Fibroblast of lung (primary cell): ENCODE measurements around the gene EXOC2. TPM values are rescaled to one million over a fixed set of nuclear protein-coding genes. Genes with fewer than 3 reads are reported as not detected.

Experiments used
- DNase-seq, 2 donors: peaks; one replicate each; pipeline versions ENCODE4 v3.0.0 to v3.0.0-alpha.2; 2010; ENCODE audit warnings: low read depth in 2 of 2
- H2AFZ ChIP-seq: 2 replicates; pipeline ENCODE4 v1.5.1; 2012; ENCODE audit warnings: low read length, control low read depth, inconsistent platforms
- H3K27ac ChIP-seq: 2 replicates; pipeline ENCODE4 v1.5.1; 2011; ENCODE audit warnings: low read length, control low read depth; ENCODE audit not compliant: insufficient read depth
- H3K27me3 ChIP-seq: 2 replicates; pipeline ENCODE4 v1.5.1; 2011; ENCODE audit warnings: mild to moderate bottlenecking, low read length; ENCODE audit not compliant: control insufficient read depth, insufficient read depth
- H3K36me3 ChIP-seq: 2 replicates; pipeline ENCODE4 v1.5.1; 2011; ENCODE audit warnings: low read length; ENCODE audit not compliant: control insufficient read depth, insufficient read depth
- H3K4me1 ChIP-seq: 2 replicates; pipeline ENCODE4 v1.5.1; 2011; ENCODE audit warnings: low read length; ENCODE audit not compliant: control insufficient read depth, insufficient read depth; ENCODE audit errors: extremely low read depth
- H3K4me2 ChIP-seq: 2 replicates; pipeline ENCODE4 v1.5.1; 2011; ENCODE audit warnings: low read length, control low read depth; ENCODE audit not compliant: insufficient read depth; ENCODE audit errors: extremely low read depth
- H3K4me3 ChIP-seq, 4 experiments: fragments of 200-600 bp in 1 of 4; sonication (generic) in 1 of 4; replicated peaks in 1 of 4; 2 replicates each; pipeline ENCODE4 v1.5.1; 2011 to 2016; ENCODE audit warnings: low read length in 4 of 4, low read depth in 3 of 4, mild to moderate bottlenecking in 3 of 4, control low read depth in 2 of 4, inconsistent platforms in 1 of 4, mixed read lengths in 1 of 4; ENCODE audit not compliant: insufficient read depth in 1 of 4; ENCODE audit errors: control extremely low read depth in 1 of 4
- H3K79me2 ChIP-seq: 2 replicates; pipeline ENCODE4 v1.5.1; 2012; ENCODE audit warnings: mild to moderate bottlenecking, low read length, inconsistent platforms; ENCODE audit not compliant: control insufficient read depth, insufficient read depth
- H3K9ac ChIP-seq: 2 replicates; pipeline ENCODE4 v1.5.1; 2011; ENCODE audit warnings: mild to moderate bottlenecking, low read length, control low read depth; ENCODE audit not compliant: insufficient read depth
- H3K9me3 ChIP-seq: 2 replicates; pipeline ENCODE4 v1.5.1; 2012; ENCODE audit warnings: low read depth, low read length; ENCODE audit not compliant: control insufficient read depth, insufficient read depth
- H4K20me1 ChIP-seq: 2 replicates; pipeline ENCODE4 v1.5.1; 2011; ENCODE audit warnings: low read length; ENCODE audit not compliant: control insufficient read depth, insufficient read depth; ENCODE audit errors: extremely low read depth
- EZH2 ChIP-seq: IDR thresholded peaks from 2 replicates; pipeline ENCODE4 v1.5.1; 2012; ENCODE audit warnings: low read length, control low read depth, mild to moderate bottlenecking; ENCODE audit errors: missing control alignments
- polyA plus RNA-seq, 2 donors: library from polyadenylated mRNA; depleted of rRNA in 1 of 2; stranded (reverse) in 1 of 2; unstranded in 1 of 2; fragments of >200 nt; gene quantifications; 2 replicates each; pipeline ENCODE4 v1.2.1, GENCODE V29; 2011 to 2012; ENCODE audit warnings: missing spikeins in 1 of 2
- total RNA-seq: library from RNA; depleted of rRNA; stranded (reverse); fragments of >200 nt; gene quantifications from 2 replicates; pipeline ENCODE4 v1.2.1, GENCODE V29; 2014
- TF ChIP-seq, protein P1 (sequence below), 2 donors: IDR thresholded peaks in 1 of 2; conservative IDR thresholded peaks in 1 of 2; 1 replicate in 1 of 2; 2 replicates in 1 of 2; pipeline ENCODE4 v1.5.1; 2011 to 2012; ENCODE audit warnings: low read length in 2 of 2, control low read depth in 1 of 2, inconsistent platforms in 1 of 2, low read depth in 1 of 2, mild to moderate bottlenecking in 1 of 2

Gene EXOC2
- total and polyA plus RNA-seq, 2 donors (not counting 1 experiment from before 2014, with no cell fraction given): 19.7 to 42.3 TPM

DNA sequence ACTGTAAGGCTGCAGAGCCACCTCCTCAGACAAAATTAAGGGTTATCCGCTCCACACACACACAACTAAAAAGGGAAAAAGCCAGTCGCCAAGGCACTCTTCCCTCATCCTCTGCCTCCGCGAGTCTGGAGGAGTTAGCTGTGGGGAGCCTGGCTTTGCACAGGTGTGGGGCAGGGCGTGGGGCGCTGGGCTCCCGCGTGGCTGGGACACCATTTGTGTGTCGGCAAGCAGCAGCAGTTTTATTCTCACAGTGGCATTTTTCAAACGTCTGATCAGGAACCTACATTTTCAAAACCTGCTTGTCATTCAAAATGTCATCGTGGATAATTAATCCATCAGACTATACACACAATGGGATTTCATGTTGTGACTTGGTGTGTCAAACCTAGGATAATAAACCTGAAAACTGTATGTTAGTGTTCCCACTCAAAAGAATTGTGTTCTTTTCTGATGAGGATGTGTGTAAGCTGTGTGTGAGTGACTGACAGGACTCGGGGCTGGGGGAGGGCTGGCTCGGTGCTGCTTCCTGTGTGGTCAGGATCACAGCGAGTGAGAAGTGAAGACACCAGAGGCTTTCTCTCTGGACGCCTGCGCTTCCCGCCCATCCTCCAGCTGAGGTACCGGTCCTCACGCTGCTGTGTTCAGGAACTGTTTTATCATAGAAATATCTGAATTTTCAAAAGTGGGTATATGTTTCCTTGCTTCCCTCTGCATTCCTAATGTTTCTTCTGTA is 218.3 kb downstream of the EXOC2 start:
- H3K27ac ChIP-seq: no peak overlapping the region
- H3K9ac ChIP-seq: no peak overlapping the region
- H4K20me1 ChIP-seq: no peaks in the 10 kb centered on the region
- no peak overlapping the region for H2AFZ ChIP-seq
- no peaks in the 10 kb centered on the region for H3K36me3 ChIP-seq
- H3K27me3 ChIP-seq: no peaks in the 10 kb centered on the region
- no peaks in the 10 kb centered on the region for H3K4me1 ChIP-seq
- H3K4me2 ChIP-seq: no peak overlapping the region
- no peak overlapping the region for H3K4me3 ChIP-seq
- DNase-seq: no peak
- no peaks in the 10 kb centered on the region for H3K79me2 ChIP-seq
- no peaks in the 10 kb centered on the region for H3K9me3 ChIP-seq
- TF ChIP-seq, protein P1, sequence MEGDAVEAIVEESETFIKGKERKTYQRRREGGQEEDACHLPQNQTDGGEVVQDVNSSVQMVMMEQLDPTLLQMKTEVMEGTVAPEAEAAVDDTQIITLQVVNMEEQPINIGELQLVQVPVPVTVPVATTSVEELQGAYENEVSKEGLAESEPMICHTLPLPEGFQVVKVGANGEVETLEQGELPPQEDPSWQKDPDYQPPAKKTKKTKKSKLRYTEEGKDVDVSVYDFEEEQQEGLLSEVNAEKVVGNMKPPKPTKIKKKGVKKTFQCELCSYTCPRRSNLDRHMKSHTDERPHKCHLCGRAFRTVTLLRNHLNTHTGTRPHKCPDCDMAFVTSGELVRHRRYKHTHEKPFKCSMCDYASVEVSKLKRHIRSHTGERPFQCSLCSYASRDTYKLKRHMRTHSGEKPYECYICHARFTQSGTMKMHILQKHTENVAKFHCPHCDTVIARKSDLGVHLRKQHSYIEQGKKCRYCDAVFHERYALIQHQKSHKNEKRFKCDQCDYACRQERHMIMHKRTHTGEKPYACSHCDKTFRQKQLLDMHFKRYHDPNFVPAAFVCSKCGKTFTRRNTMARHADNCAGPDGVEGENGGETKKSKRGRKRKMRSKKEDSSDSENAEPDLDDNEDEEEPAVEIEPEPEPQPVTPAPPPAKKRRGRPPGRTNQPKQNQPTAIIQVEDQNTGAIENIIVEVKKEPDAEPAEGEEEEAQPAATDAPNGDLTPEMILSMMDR (conservative IDR thresholded peaks at IDR 0.05 in 1 of 2, IDR thresholded peaks at IDR 0.05 in 1 of 2; ENCODE audit: low read depth in 1 of 2, low read length in 2 of 2): no peak
- TF ChIP-seq EZH2: no peak

DNA sequence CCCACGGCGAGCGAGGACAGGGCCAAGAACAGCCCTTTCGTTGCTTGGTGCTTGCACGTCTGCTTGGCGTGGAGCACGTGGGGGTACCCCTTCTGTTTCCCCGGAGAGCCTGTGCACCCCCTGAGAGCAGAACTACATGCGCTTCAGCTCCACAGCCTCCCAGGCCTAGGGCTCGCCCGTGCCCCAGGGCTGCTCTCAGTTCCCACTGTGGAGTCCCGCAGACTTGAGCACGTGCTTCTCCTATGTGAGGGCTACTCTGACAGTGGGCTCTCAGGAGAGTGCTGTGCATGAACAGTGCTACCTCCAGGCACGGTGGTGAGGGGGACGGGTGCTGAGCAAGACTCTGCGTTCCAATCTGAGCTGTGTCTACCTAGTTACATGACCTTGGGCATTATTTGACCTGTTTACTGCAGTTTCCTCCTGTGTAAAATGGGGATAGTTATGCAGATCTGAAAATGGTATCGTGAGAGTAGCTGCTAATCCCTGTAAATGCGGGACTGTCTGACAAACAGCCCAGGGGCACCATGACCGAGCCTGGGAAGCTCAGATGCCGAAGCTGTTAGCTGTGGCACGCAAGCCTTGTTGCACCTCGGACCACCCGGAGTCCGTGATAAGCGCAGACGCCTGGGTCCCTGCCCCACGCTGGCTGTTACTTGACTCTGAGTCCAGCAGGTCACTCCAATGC is 219.0 kb downstream of the EXOC2 start:
- Histone ChIP-seq H3K27me3 (no peaks in the 10 kb centered on the region), H3K4me2 (no peak overlapping the region), H4K20me1 (no peaks in the 10 kb centered on the region), H3K27ac (no peak overlapping the region), H3K79me2 (no peaks in the 10 kb centered on the region), H3K4me1 (no peaks in the 10 kb centered on the region), H2AFZ (no peak overlapping the region), H3K36me3 (no peaks in the 10 kb centered on the region), H3K4me3 (no peak overlapping the region), H3K9ac (no peak overlapping the region), H3K9me3 (no peaks in the 10 kb centered on the region)
- no peak for DNase-seq
- no peak for TF ChIP-seq EZH2
- TF ChIP-seq, protein P1 (conservative IDR thresholded peaks at IDR 0.05 in 1 of 2, IDR thresholded peaks at IDR 0.05 in 1 of 2; ENCODE audit: low read depth in 1 of 2, low read length in 2 of 2): no peak

DNA sequence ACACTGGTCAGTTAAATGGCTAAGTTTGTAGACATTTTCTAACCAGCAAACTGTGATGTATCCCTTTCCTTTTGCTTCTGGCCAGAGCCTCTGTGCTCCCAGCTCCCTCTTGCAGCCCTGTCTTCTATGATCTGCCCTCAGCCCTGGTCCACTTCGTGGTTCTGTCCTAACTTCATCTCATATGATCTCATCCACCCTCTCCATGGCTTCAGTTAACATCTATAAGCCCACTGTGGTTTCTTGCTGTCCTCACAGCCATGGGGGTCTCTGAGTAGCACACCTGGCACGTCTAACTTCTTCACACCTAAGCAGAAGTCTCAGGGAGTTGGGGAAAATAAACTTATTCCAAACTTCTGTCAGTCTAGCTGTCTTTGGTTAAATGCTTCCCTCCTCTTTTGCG is 219.6 kb downstream of the EXOC2 start:
- H3K4me2 ChIP-seq: no peak overlapping the region
- H2AFZ ChIP-seq: no peak overlapping the region
- H4K20me1 ChIP-seq: no peaks in the 10 kb centered on the region
- TF ChIP-seq, protein P1 (conservative IDR thresholded peaks at IDR 0.05 in 1 of 2, IDR thresholded peaks at IDR 0.05 in 1 of 2; ENCODE audit: low read depth in 1 of 2, low read length in 2 of 2): no peak
- TF ChIP-seq EZH2: no peak
- H3K36me3 ChIP-seq: no peaks in the 10 kb centered on the region
- H3K79me2 ChIP-seq: no peaks in the 10 kb centered on the region
- H3K9me3 ChIP-seq: no peaks in the 10 kb centered on the region
- H3K27me3 ChIP-seq: no peaks in the 10 kb centered on the region
- H3K9ac ChIP-seq: no peak overlapping the region
- H3K4me1 ChIP-seq: no peaks in the 10 kb centered on the region
- DNase-seq: no peak
- H3K4me3 ChIP-seq: no peak overlapping the region
- H3K27ac ChIP-seq: no peak overlapping the region
